Smooth muscle cell of the pulmonary artery (primary cell): Measurements from ENCODE around the gene MT1B. TPM values are rescaled to one million over a fixed set of nuclear protein-coding genes. Genes with fewer than 3 reads are reported as not detected.

ENCODE experiments used
- total RNA-seq: library from RNA; depleted of rRNA; stranded (reverse); fragments of >200 nt; gene quantifications from 2 replicates; pipeline ENCODE4 v1.2.3, GENCODE V29; 2014

MT1B gene
- not detected in 2 replicates for total RNA-seq

GRCh38 chr16:56651586-56651985 lies at the start of gene MT1B:
MT1B (plus strand) TSS chr16:56651886; CDS start chr16:56651954, 68 bp downstream.

GRCh38 chr16:56608043-56608875 lies 43.4 kb upstream of the MT1B start, which contains the start of gene MT2A:
MT2A (plus strand) TSS chr16:56608584; CDS start chr16:56608656, 72 bp downstream.

GRCh38 chr16:56625140-56625942 lies 26.3 kb upstream of the MT1B start, which contains the start of gene MT1E:
MT1E (plus strand) TSS chr16:56625781; CDS start chr16:56625852, 71 bp downstream.

GRCh38 chr16:56632156-56632847 lies 19.4 kb upstream of the MT1B start, which contains the start of gene MT1M:
MT1M (plus strand) TSS chr16:56632659; CDS start chr16:56632732, 73 bp downstream.

GRCh38 chr16:56637814-56638750 lies 13.6 kb upstream of the MT1B start, which contains the start of gene MT1A:
MT1A (plus strand) TSS chr16:56638666; CDS start chr16:56638739, 73 bp downstream.

GRCh38 chr16:56657555-56658326 lies 6.1 kb downstream of the MT1B start, which contains the start of gene MT1F:
MT1F (plus strand) TSS chr16:56657959; CDS start chr16:56658059, 100 bp downstream.

GRCh38 chr16:56667581-56668571 lies 16.2 kb downstream of the MT1B start, which contains the start of gene MT1G:
MT1G (minus strand) TSS chr16:56668065; CDS start chr16:56667993, 72 bp downstream.

GRCh38 chr16:56669005-56669839 lies 17.5 kb downstream of the MT1B start, which contains the start of gene MT1H:
MT1H (plus strand) TSS chr16:56669814; CDS start chr16:56669885, 71 bp downstream.

GRCh38 chr16:56681939-56682702 lies 30.4 kb downstream of the MT1B start, which contains the start of gene MT1X:
MT1X (plus strand) TSS chr16:56682470; CDS start chr16:56682541, 71 bp downstream.

Other genes starting within 250 kb of the MT1B start
- 285 and 317 TPM in 2 replicates for gene AMFR, start 226.3 kb upstream of the MT1B start, total RNA-seq
- gene NUDT21, start 200.6 kb upstream of the MT1B start, total RNA-seq = 59.6 and 129 TPM in 2 replicates
- 97.6 and 100.0 TPM in 2 replicates for gene OGFOD1, start 200.3 kb upstream of the MT1B start, total RNA-seq
- gene BBS2, start 131.9 kb upstream of the MT1B start, total RNA-seq = 46.3 and 47.3 TPM in 2 replicates
- not detected in 2 replicates for gene MT4, start 86.8 kb upstream of the MT1B start, total RNA-seq
- 0.59 TPM in 2 replicates for gene MT3, start 62.4 kb upstream of the MT1B start, total RNA-seq
- gene MT2A, start 43.3 kb upstream of the MT1B start, total RNA-seq = 92.7 and 183 TPM in 2 replicates
- gene MT1E, start 26.1 kb upstream of the MT1B start, total RNA-seq = 86.1 and 156 TPM in 2 replicates
- gene MT1M, start 19.2 kb upstream of the MT1B start, total RNA-seq = 1.5 TPM in 1 of 2 replicates, not detected in the other
- gene MT1A, start 13.2 kb upstream of the MT1B start, total RNA-seq = 1.1 TPM in 1 of 2 replicates, not detected in the other
- gene MT1F, start 6.1 kb downstream of the MT1B start, total RNA-seq = 2.0 TPM in 1 of 2 replicates, not detected in the other
- 1.3 TPM in 1 of 2 replicates, not detected in the other for gene MT1G, start 16.2 kb downstream of the MT1B start, total RNA-seq
- gene MT1H, start 17.9 kb downstream of the MT1B start, total RNA-seq = not detected in 2 replicates
- gene MT1X, start 30.6 kb downstream of the MT1B start, total RNA-seq = 16.5 and 18.4 TPM in 2 replicates
- 45.2 and 55.7 TPM in 2 replicates for gene NUP93, start 78.2 kb downstream of the MT1B start, total RNA-seq
- gene SLC12A3, start 213.3 kb downstream of the MT1B start, total RNA-seq = not detected in 2 replicates